GM23338 (cell line): ENCODE measurements around the gene MYORG. TPM values are rescaled to one million over a fixed set of nuclear protein-coding genes. Genes with fewer than 3 reads are reported as not detected.

Experiments used
- ATAC-seq: fragments of 200-7000 bp; cut with Tn5 transposase; 3 replicates; pipeline ENCODE4 v1.9.1; 2020
- DNase-seq: peaks from one replicate; pipeline ENCODE4 v3.0.0-alpha.2; 2015; ENCODE audit warnings: low spot score
- H2AFZ ChIP-seq: fragments of 200-600 bp; sonication (generic); 2 replicates; pipeline ENCODE4 v1.8.0; 2016; ENCODE audit warnings: antibody characterized with exemption, mild to moderate bottlenecking, moderate library complexity
- H3F3A ChIP-seq: fragments of 200-600 bp; sonication (generic); replicated peaks from 2 replicates; pipeline ENCODE4 v1.8.0; 2017; ENCODE audit warnings: antibody characterized with exemption, mixed run types, low read depth
- H3K27ac ChIP-seq: fragments of 200-600 bp; sonication (generic); 2 replicates; pipeline ENCODE4 v1.6.1; 2016; ENCODE audit warnings: low read depth
- H3K27me3 ChIP-seq: fragments of 200-600 bp; sonication (generic); 2 replicates; pipeline ENCODE4 v1.8.0; 2016; ENCODE audit warnings: mild to moderate bottlenecking, mixed run types, moderate library complexity; ENCODE audit not compliant: insufficient read depth
- H3K36me3 ChIP-seq: fragments of 200-600 bp; sonication (generic); 2 replicates; pipeline ENCODE4 v1.8.0; 2016; ENCODE audit warnings: mild to moderate bottlenecking; ENCODE audit not compliant: insufficient read depth
- H3K4me1 ChIP-seq: fragments of 200-600 bp; sonication (generic); 2 replicates; pipeline ENCODE4 v1.8.0; 2016; ENCODE audit warnings: mild to moderate bottlenecking, moderate library complexity; ENCODE audit not compliant: insufficient read depth
- H3K4me2 ChIP-seq: fragments of 200-600 bp; sonication (generic); 2 replicates; pipeline ENCODE4 v1.7.1; 2017; ENCODE audit warnings: mixed run types
- H3K4me3 ChIP-seq: fragments of 200-600 bp; sonication (generic); 2 replicates; pipeline ENCODE4 v1.6.1; 2016; ENCODE audit warnings: mixed run types
- H3K79me2 ChIP-seq: fragments of 200-600 bp; sonication (generic); replicated peaks from 2 replicates; pipeline ENCODE4 v1.8.0; 2017; ENCODE audit warnings: mild to moderate bottlenecking; ENCODE audit not compliant: insufficient read depth
- H3K9me2 ChIP-seq: fragments of 200-600 bp; sonication (generic); 2 replicates; pipeline ENCODE4 v1.8.0; 2017; ENCODE audit not compliant: insufficient read depth
- H4K20me1 ChIP-seq: fragments of 200-600 bp; sonication (generic); replicated peaks from 2 replicates; pipeline ENCODE4 v1.8.0; 2017; ENCODE audit warnings: mild to moderate bottlenecking; ENCODE audit not compliant: insufficient read depth
- H3K27ac Mint-ChIP-seq: 2 replicates; pipeline ENCODE4 v1.8.0; 2020; ENCODE audit warnings: inconsistent platforms, mild to moderate bottlenecking, moderate library complexity, mixed read lengths
- H3K27me3 Mint-ChIP-seq: 3 replicates; pipeline ENCODE4 v1.8.0; 2022; ENCODE audit warnings: low read depth, mild to moderate bottlenecking, moderate library complexity, mixed read lengths, inconsistent platforms; ENCODE audit not compliant: insufficient read depth, poor library complexity
- H3K36me3 Mint-ChIP-seq: 3 replicates; pipeline ENCODE4 v1.8.0; 2021; ENCODE audit warnings: low read depth, mild to moderate bottlenecking, inconsistent platforms, moderate library complexity, mixed read lengths
- H3K4me1 Mint-ChIP-seq: 3 replicates; pipeline ENCODE4 v1.8.0; 2020; ENCODE audit warnings: mild to moderate bottlenecking, inconsistent platforms, mixed read lengths
- H3K4me3 Mint-ChIP-seq: 3 replicates; pipeline ENCODE4 v1.8.0; 2021; ENCODE audit warnings: moderate library complexity, mild to moderate bottlenecking, inconsistent platforms, mixed read lengths
- H3K9me3 Mint-ChIP-seq: 3 replicates; pipeline ENCODE4 v1.8.0; 2020; ENCODE audit warnings: moderate library complexity, mild to moderate bottlenecking, inconsistent platforms, mixed read lengths
- CREB1 ChIP-seq: fragments of 250-450 bp; sonication (Bioruptor Pico); IDR thresholded peaks from 2 replicates; pipeline ENCODE4 v1.5.0; 2020; ENCODE audit warnings: low read depth, mild to moderate bottlenecking, moderate library complexity
- CTCF ChIP-seq, 2 experiments: fragments of 200-600 bp in 1 of 2; sonication (generic) in 1 of 2; conservative IDR thresholded peaks; 2 replicates each; pipeline versions ENCODE4 v1.5.1 to v1.6.1; 2016 to 2017; ENCODE audit warnings: antibody characterized with exemption in 2 of 2, low read depth in 2 of 2, mild to moderate bottlenecking in 2 of 2, moderate library complexity in 1 of 2
- EZH2phosphoT487 ChIP-seq: fragments of 200-600 bp; sonication (generic); IDR thresholded peaks from one replicate; pipeline ENCODE4 v1.8.1; 2018; ENCODE audit warnings: antibody characterized with exemption; ENCODE audit not compliant: unreplicated experiment
- JUNB ChIP-seq: IDR thresholded peaks from one replicate; pipeline ENCODE4 v1.6.1; 2016; ENCODE audit warnings: antibody characterized with exemption; ENCODE audit not compliant: unreplicated experiment
- POLR2AphosphoS5 ChIP-seq: IDR thresholded peaks from 2 replicates; pipeline ENCODE4 v1.6.1; 2016; ENCODE audit warnings: antibody characterized with exemption, low read depth
- REST ChIP-seq: IDR thresholded peaks from one replicate; pipeline ENCODE4 v1.6.1; 2018; ENCODE audit warnings: antibody characterized with exemption; ENCODE audit not compliant: unreplicated experiment
- STAT1 ChIP-seq: IDR thresholded peaks from one replicate; pipeline ENCODE4 v1.6.1; 2016; ENCODE audit warnings: antibody characterized with exemption; ENCODE audit not compliant: unreplicated experiment
- ZNF114 ChIP-seq: fragments of 250-450 bp; sonication (Bioruptor Pico); IDR thresholded peaks from 2 replicates; pipeline ENCODE4 v1.5.0; 2020; ENCODE audit warnings: mild to moderate bottlenecking, moderate library complexity
- ZNF331 ChIP-seq: fragments of 250-450 bp; sonication (Bioruptor Pico); IDR thresholded peaks from 2 replicates; pipeline ENCODE4 v1.5.0; 2020; ENCODE audit warnings: low read depth, mild to moderate bottlenecking, moderate library complexity
- ZNF462 ChIP-seq: fragments of 250-450 bp; sonication (Bioruptor Pico); IDR thresholded peaks from 2 replicates; pipeline ENCODE4 v1.5.0; 2020; ENCODE audit warnings: mild to moderate bottlenecking, moderate library complexity
- polyA plus RNA-seq: library from polyadenylated mRNA; unstranded; fragments of >200 nt; fragmentation: Nextera tagmentation; extraction: Ambion mirVana; gene quantifications from 2 replicates; pipeline ENCODE4 v1.2.1, GENCODE V29; 2016
- total RNA-seq: library from RNA; depleted of rRNA; stranded (reverse); fragments of >200 nt; shearing (Covaris generic); gene quantifications from 2 replicates; pipeline ENCODE4 v1.2.3, GENCODE V29; 2014

Gene MYORG
- total and polyA plus RNA-seq, 2 experiments from 2014 or later = 1.5 to 7.3 TPM

GRCh38 chr9:34386656-34387055 is 10.0 kb upstream of the MYORG start:
- Mint-ChIP-seq H3K36me3 (no peaks in the 10 kb centered on the region), H3K4me3 (no peak overlapping the region), H3K27me3 (peaks cover 11% of the 10 kb centered on the region), H3K9me3 (no peaks in the 10 kb centered on the region), H3K4me1 (peaks cover 3% of the 10 kb centered on the region; the same call in 1 of the 3 replicates), H3K27ac (no peak overlapping the region)
- Histone ChIP-seq H4K20me1 (no peaks in the 10 kb centered on the region), H3K4me3 (no peak overlapping the region), H2AFZ (no peak overlapping the region), H3K4me1 (peaks cover 3% of the 10 kb centered on the region), H3K79me2 (no peaks in the 10 kb centered on the region), H3K27ac (no peak overlapping the region), H3K27me3 (peaks cover 15% of the 10 kb centered on the region), H3K9me2 (no peaks in the 10 kb centered on the region), H3K4me2 (no peak overlapping the region), H3K36me3 (no peaks in the 10 kb centered on the region), H3F3A (no peaks in the 10 kb centered on the region)
- TF ChIP-seq REST = no peak
- no peak for TF ChIP-seq JUNB
- TF ChIP-seq CREB1 (CRISPR knock-in tag) = no peak
- no peak for TF ChIP-seq POLR2AphosphoS5
- TF ChIP-seq ZNF331 (CRISPR knock-in tag) = no peak
- no peak for TF ChIP-seq STAT1
- no peak for TF ChIP-seq EZH2phosphoT487
- TF ChIP-seq CTCF (conservative IDR thresholded peaks at IDR 0.05; ENCODE audit: low read depth in 2 of 2) = no peak
- no peak for TF ChIP-seq ZNF114 (CRISPR knock-in tag)
- TF ChIP-seq ZNF462 (CRISPR knock-in tag) = no peak
- ATAC-seq (no peak), DNase-seq (no peak)
